ENCODE measurements around the gene NAIP. TPM values are rescaled to one million over a fixed set of nuclear protein-coding genes. Genes with fewer than 3 reads are reported as not detected.
"Not testable (repeated sequence)": the region's sequence is repeated elsewhere in the genome, so short reads cannot be mapped to it uniquely, and the experiment has no call there.

NAIP gene
- total RNA-seq, 1 experiment from 2014 or later, result 2.1 TPM

GRCh38 chr5:70932560-70932959 lies 92.6 kb downstream of the NAIP start:
- H3K27me3 ChIP-seq, H3K4me3 ChIP-seq, DNase-seq, H3K36me3 ChIP-seq, H3K9me3 ChIP-seq: not testable (repeated sequence)

GRCh38 chr5:70931709-70932368 lies 93.3 kb downstream of the NAIP start:
- H3K36me3 ChIP-seq, H3K4me3 ChIP-seq, DNase-seq, H3K9me3 ChIP-seq, H3K27me3 ChIP-seq: not testable (repeated sequence)

- not testable (repeated sequence) for H3K36me3 ChIP-seq, H3K27me3 ChIP-seq, H3K4me3 ChIP-seq, H3K9me3 ChIP-seq, DNase-seq
These were observed 100.0 kb downstream of the NAIP start for GRCh38 chr5:70925211-70925562.

Other genes with a start within 250 kb of the NAIP start
- 7.0 and 9.3 TPM in 2 replicates for gene SERF1A, start 124.7 kb downstream of the NAIP start, total RNA-seq (2014; rRNA removed; shearing (Covaris generic); ENCODE audit: low replicate concordance)
- 9.1 and 23.5 TPM in 2 replicates for gene SMN1, start 100.3 kb downstream of the NAIP start, total RNA-seq (2014; rRNA removed; shearing (Covaris generic); ENCODE audit: low replicate concordance)
- 18.5 and 94.6 TPM in 2 replicates for gene GTF2H2, start 42.3 kb upstream of the NAIP start, total RNA-seq (2014; rRNA removed; shearing (Covaris generic); ENCODE audit: low replicate concordance)